Panc1 (cell line): ENCODE results near the gene NTRK2.

Experiments used
- CTCF ChIP-seq: fragments of 450-650 bp; IDR thresholded peaks from 2 replicates; pipeline ENCODE4 v1.5.1; 2017; ENCODE audit warnings: mild to moderate bottlenecking
- REST ChIP-seq, 2 experiments: IDR thresholded peaks; 2 replicates each; pipeline ENCODE4 v1.6.1; 2011 to 2012; ENCODE audit warnings: low read depth in 2 of 2, control low read depth in 1 of 2, low read length in 1 of 2, mild to moderate bottlenecking in 1 of 2, moderate library complexity in 1 of 2; ENCODE audit not compliant: insufficient read depth in 1 of 2
- SIN3A ChIP-seq: IDR thresholded peaks from 2 replicates; pipeline ENCODE4 v1.6.1; 2012; ENCODE audit warnings: low read depth, mild to moderate bottlenecking, low read length, moderate library complexity, borderline replicate concordance; ENCODE audit not compliant: insufficient read depth

- TF ChIP-seq CTCF (no peak), SIN3A (no peak), REST (IDR thresholded peaks at IDR 0.05; ENCODE audit: insufficient read depth in 1 of 2, low read depth in 2 of 2, low read length in 1 of 2) (no peak)
Observed at GRCh38 chr9:84978661-84979060, 309.1 kb downstream of the NTRK2 start.
